Stimulated activated CD8-positive, alpha-beta memory T cell treated with anti-CD3 and anti-CD28 coated beads, Interleukin-7, amount 100 ng/mL, for 4 hours (primary cell): ENCODE measurements around the gene ABHD16A.

ENCODE experiments used
- DNase-seq, 2 donors: peaks; one replicate each; pipeline ENCODE4 v3.0.0-alpha.2; 2020; ENCODE audit warnings: low read depth in 2 of 2

ABHD16A gene

DNA sequence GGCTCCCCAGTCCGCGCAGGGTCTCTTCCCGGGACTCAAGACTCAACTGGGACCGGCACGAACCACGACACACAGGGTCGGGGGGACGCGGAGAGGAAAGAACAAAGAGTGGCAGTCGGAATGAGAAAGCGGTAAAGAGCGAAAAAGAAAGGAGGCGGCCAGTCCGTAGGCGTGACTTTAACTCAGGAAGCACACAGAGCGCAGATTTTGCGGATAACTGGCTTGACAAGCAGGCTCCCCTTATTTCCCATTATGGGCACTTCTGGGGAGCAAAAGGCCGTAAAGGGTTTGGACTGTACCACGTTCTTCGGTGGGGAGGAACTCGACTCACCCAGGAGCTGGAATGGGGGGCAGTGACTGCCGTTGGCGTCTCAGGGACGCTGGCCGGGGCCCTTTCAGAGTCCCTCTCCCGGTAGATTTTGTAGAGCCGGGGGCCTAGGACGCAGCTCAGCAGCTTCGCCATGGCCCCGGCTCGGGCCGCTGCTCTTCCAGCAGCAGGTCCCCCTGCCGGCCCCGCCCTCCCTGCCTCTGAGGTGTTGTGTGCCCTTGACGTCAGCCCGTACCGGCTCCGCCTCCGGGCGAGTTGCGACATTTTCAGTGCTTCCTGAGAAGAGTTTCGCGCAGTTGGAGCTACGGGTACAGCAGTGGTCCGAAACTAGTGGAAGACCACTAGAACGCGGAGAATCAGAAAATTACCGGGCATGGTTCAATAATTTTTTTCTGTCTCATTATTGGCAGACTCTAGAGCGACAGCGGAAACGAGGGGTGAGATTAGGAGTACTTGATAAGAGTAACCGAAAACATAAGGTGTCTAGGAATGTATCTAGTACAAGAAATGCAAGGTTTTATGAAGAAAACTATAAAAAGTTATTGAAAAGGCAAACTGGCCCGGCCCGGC is at the start of gene ABHD16A:
ABHD16A (minus strand) TSS at position 506 of the 898 bp plus-strand sequence; CDS start at position 463, 43 bp downstream.
- peak; percentile 94 to 96 for DNase-seq

GRCh38 chr6:31752739-31753319 is 49.7 kb upstream of the ABHD16A start:
- DNase-seq, result no peak

- DNase-seq, result no peak
These were observed 47.4 kb upstream of the ABHD16A start for GRCh38 chr6:31750411-31751022.

- no peak for DNase-seq
These were observed 46.3 kb upstream of the ABHD16A start for GRCh38 chr6:31749301-31750036.

GRCh38 chr6:31744422-31744821 is 41.3 kb upstream of the ABHD16A start:
- no peak for DNase-seq

GRCh38 chr6:31742894-31743293 is 39.8 kb upstream of the ABHD16A start:
- DNase-seq, result no peak

DNA sequence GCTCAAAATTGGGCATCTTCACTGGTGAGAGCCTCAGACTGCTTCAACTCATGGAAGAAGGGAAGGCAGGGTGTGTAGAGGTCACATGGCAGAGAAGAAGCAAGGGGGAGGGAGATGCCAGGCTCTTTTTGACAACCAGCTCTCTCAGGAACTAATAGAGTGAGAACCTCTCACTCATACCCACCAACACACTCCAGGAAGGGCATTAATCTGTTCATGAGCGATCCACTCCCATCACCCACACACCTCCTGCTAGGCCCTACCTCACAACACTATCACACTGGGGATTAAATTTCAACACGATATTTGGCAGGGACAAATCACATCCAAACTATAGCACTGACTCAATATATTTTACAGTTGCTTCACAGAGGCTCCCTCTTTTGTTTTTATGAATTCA is 38.7 kb upstream of the ABHD16A start:
- no peak for DNase-seq

DNA sequence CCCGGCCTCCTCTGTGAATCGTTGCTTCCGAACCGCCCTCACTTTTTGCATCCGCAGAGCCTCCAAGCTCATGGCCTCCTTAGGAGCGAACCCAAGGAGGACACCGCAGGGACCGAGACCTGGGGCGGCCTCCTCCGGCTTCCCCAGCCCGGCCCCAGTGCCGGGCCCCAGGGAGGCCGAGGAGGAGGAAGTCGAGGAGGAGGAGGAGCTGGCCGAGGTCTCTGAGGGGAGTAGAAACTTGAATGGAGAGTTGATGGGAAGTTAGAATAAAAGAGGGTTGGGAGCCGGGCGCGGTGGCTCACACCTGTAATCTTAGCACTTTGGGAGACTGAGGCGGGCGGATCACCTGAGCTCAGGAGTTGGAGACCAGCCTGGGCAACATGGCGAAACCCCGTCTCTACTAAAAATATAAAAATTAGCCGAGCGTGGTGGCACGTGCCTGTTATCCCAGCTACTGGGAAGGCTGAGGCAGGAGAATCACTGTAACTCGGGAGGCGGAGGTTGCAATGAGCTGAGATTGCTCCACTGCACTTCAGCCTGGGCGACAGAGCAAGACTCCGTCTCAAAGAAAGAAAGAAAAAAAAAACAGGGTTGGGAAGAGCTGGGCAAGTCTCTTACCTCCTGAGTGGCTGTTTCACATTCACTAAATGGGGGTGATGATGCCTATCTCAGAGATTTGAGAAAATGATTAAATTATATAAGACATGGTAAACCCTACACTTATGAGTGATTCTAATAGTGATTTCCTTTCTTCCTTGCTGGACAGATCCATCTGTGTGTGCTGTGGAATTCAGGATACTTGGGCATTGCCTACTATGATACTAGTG is 37.5 kb upstream of the ABHD16A start:
- DNase-seq, result no peak

GRCh38 chr6:31739639-31740396 is 36.7 kb upstream of the ABHD16A start, which contains the start of gene MSH5:
Gene MSH5 (plus strand): TSS chr6:31740005. CDS start chr6:31740467, 462 bp downstream.
- peak; percentile 92 for DNase-seq

DNA sequence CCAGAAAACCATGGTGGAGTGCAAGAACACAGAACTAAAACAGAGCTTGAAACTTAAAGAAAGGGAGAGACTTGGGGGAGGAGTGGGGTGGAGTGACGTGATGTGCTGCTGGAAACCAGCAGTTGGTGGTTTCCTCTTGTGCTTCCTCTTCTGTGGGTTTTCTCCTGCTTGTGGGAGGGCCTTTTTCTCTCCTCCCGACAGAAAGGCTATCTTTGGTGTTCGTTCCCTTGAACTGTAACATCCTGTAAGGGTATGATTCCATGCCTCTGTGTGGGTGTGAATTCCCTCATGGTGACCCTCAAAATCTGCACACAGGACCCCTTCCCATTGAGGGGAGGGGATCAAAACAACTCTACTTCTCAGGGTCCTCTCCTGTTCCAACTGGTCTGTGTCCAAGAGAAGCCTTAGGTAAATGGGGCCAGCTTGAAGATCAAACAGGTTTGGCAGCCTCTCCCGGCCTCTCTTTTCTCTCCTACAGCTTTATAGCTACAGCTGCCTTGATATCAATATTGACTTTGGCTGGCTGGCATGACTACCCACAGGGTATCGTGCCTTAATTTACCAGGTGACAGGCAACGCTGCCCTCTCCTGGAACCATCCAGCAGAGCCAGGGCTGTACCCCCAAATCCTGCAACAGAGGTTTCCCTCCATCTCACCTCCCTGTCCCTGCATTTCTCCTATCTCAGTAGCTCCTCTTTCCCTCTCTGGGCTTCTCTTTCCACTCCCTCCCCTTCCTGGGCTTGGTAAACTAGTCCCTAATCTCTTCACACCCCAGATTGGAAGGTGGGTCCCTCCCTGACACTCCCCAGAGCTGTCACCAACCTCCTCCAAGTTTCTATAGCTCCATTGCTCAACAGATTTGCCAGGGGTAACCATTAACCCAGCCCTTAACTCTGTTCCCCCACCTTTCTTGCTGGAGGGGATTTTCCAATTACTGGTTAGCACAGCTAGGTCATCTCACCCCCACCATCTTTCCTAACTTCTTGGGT is 35.2 kb upstream of the ABHD16A start:
- peak; percentile 55 to 63 for DNase-seq

DNA sequence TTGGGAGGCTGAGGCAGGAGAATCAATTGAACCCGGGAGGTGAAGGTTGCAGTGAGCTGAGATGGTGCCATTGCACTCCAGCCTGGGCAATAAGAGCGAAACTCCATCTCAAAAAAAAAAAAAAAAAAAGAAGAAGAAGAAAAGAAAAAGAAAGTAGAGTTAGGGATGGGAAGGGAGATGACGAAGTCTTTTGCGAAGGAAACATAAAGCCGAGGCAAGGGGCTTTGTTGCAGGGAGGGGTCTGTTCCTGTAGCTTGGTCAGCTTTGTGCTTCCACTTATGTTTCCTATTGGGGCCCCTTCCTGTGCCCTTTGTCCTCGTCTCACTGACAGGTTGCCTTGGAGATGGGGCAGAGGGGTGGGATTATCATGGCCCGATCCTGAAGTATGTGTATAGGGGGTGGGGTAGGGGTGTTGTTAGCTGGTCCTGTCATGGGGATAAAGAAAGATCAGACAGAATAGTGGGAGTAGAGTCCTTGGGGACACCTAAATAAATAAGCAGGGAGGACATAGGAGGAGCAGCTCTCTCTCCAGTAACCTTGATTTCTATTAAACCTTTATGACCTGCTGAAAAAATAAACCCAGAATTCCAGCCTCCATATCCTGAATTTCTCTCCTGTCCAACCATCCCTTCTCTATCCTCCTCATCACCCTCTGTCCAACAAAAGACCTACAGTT is 34.3 kb upstream of the ABHD16A start:
- no peak for DNase-seq

- DNase-seq, result no peak
These were observed 33.7 kb upstream of the ABHD16A start for GRCh38 chr6:31736768-31737314.

DNA sequence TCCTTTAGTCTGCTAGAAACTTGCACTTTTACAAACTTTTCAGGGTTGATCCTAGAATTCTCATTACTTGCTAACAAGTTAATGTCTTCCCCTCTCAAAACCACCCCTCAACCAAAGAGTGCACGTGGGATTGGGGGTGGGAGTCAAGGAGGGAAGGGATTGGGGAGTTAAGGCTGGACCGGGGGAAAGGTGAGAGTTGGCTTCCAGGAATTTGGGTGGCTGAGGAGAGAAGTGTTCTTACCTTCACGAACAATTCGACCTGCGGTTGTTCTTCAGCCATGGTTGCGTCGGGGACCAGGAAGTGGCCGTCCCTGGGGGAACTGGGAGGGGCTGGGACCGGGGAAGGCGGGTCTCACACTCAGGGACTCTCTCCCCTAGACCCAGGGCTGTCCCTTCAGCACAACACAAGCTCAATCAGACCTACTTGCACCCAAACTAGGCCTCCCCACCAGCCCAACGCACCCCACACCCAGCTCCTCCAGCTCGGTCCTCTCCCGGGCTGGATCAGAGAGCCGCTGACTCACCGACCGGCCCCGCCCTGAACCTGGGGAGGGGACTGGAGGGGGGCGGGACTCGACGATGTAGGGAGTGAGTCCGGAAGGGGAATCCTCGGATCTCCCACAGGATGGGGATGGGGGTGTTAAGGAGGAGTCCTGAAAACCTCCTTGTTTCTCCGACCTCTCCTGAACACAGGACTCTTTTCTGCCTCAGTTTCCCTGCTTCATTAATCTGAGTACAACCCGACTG is 33.1 kb upstream of the ABHD16A start, which contains the start of gene CLIC1:
CLIC1 (minus strand) TSS at position 510 of the 747 bp plus-strand sequence; CDS start at position 280, 230 bp downstream.
- DNase-seq, result peak; percentile 61 to 70

GRCh38 chr6:31734821-31735406 is 31.8 kb upstream of the ABHD16A start:
- DNase-seq, result peak; percentile 45 to 51

DNA sequence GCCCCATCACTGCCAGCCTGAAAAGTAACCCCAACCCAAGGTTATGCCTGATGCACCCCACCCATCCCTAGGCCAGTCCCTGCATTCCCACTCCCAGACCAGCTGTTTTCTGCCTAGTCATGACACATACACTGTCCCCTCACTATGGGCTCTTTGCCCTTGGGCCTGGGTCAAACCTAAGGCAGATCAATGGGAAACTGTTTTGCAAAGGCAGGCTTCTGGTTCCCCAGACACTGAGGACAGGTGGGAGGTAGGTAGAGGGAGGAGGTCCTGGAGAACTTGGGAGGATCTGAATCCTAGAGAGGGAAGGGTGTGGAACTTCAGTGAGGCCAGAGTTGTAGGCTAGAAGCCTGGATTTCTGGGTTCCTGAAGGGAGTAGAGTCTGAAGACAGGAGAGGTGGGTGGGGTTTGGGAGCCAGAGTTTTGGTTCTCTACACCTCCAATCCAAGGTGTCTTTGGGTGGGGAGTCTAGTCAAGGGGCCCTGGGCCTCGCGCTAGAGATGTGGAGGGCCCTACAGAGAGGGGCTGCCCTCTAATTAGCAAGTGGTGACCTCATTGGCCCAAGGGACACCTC is 31.2 kb upstream of the ABHD16A start:
- no peak for DNase-seq

DNA sequence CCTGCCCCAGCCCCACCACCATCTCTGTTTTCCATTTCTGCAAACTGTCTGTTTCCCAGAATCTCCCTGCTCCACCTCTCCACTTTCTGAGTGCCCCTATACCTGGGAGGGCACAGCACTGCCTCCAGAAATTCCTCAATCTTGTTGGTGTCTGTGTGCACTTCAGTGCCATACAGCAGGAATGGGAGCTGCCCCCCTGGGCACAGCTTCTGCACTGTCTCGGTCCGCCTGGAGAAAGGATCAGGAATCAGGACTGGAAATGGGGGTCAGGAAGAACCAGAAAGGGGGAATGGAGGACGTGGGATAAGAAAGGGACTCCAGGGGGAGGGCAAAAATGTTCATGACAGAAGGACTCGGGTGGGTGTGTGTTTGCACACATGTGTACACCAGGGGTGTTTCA is 30.6 kb upstream of the ABHD16A start:
- no peak for DNase-seq

DNA sequence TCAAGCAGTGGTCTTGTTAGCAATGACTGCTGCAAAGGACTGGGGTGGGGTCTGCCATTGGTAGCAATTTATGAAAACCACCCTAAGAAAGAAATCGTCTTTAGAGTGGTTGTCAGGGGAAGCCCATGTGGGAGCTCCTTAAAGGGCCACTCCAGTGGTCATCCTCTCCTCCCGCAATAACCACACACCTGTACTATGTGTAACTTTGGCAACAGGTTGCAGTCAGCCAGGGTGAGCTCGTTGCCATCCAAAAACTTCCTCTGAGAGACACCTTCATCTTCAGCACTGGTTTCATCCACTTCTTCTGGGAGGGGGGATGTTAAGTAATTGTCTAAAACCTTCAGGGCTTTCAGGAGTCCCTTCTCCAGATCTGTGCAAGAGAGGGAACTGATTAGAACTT is 28.9 kb upstream of the ABHD16A start:
- no peak for DNase-seq
